H1 (cell line): Measurements from ENCODE around the gene TP53I11.

Experiments
- MAFK ChIP-seq: IDR thresholded peaks from 2 replicates; pipeline ENCODE4 v1.6.1; 2012; ENCODE audit warnings: low read depth, mild to moderate bottlenecking, improper control_type of control experiment, low read length
- NANOG ChIP-seq: IDR thresholded peaks from 2 replicates; pipeline ENCODE4 v1.6.1; 2011; ENCODE audit warnings: low read length, low read depth, mild to moderate bottlenecking, inconsistent platforms; ENCODE audit not compliant: insufficient read depth, poor library complexity, severe bottlenecking
- POLR2AphosphoS5 ChIP-seq: IDR thresholded peaks from 2 replicates; pipeline ENCODE4 v1.6.1; 2011; ENCODE audit warnings: low read depth, low read length
- SIN3A ChIP-seq, 2 experiments: IDR thresholded peaks in 1 of 2; conservative IDR thresholded peaks in 1 of 2; 2 replicates each; pipeline ENCODE4 v1.6.1; 2011 to 2012; ENCODE audit warnings: low read length in 2 of 2, improper control_type of control experiment in 1 of 2, low read depth in 1 of 2, mild to moderate bottlenecking in 1 of 2
- YY1 ChIP-seq: IDR thresholded peaks from 2 replicates; pipeline ENCODE4 v1.6.1; 2011; ENCODE audit warnings: low read depth, mild to moderate bottlenecking, low read length
- TF ChIP-seq, protein P1 (sequence below), 3 experiments: IDR thresholded peaks; 1 replicate in 2 of 3; 2 replicates in 1 of 3; pipeline versions ENCODE4 v1.5.1 to v1.6.1; 2011; ENCODE audit warnings: low read length in 3 of 3, mild to moderate bottlenecking in 3 of 3, inconsistent platforms in 2 of 3, low read depth in 1 of 3, moderate library complexity in 1 of 3; ENCODE audit not compliant: insufficient read depth in 1 of 3; ENCODE audit errors: control extremely low read depth in 1 of 3

DNA sequence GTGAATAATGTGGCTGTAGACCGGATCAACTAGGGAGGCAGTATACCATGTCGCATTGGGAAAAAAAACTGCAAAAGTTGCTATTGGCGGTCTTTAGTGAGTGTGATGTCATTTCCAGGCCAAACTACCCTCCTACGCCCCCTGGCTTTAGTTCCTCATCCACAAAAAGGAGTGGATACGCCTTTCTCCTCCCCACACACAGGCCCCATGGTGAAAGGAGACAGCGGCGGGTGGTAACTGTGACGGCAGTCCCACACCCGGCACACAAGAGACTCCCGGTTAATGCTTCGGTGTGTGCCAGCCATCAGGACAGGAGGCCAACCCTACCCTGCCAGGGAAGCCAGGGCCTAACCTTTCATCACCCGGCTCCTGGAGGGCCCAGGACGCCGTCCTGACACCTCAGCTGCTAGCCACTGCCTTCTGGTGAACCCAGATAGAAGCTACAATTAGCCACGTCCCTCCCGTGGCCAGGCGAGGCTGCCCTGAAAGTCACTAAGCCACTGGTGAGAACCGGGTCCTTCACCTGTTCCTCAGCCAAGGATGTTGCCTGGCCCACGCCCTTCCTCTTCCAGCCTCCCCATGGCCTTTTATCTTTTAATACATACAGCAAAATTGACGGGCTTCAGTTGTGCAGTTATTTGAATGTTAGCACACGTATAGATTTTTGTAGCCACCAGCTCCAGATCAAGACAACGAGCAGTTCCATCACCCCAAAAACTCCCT lies 10.8 kb downstream of the TP53I11 start:
- TF ChIP-seq, protein P1, sequence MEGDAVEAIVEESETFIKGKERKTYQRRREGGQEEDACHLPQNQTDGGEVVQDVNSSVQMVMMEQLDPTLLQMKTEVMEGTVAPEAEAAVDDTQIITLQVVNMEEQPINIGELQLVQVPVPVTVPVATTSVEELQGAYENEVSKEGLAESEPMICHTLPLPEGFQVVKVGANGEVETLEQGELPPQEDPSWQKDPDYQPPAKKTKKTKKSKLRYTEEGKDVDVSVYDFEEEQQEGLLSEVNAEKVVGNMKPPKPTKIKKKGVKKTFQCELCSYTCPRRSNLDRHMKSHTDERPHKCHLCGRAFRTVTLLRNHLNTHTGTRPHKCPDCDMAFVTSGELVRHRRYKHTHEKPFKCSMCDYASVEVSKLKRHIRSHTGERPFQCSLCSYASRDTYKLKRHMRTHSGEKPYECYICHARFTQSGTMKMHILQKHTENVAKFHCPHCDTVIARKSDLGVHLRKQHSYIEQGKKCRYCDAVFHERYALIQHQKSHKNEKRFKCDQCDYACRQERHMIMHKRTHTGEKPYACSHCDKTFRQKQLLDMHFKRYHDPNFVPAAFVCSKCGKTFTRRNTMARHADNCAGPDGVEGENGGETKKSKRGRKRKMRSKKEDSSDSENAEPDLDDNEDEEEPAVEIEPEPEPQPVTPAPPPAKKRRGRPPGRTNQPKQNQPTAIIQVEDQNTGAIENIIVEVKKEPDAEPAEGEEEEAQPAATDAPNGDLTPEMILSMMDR (IDR thresholded peaks at IDR 0.05; ENCODE audit: control extremely low read depth in 1 of 3, insufficient read depth in 1 of 3, low read depth in 1 of 3, low read length in 3 of 3): peak in 2 of 3 experiments; percentile 47 to 69; a peak in 3 of 4 replicates
- TF ChIP-seq SIN3A (conservative IDR thresholded peaks at IDR 0.05 in 1 of 2, IDR thresholded peaks at IDR 0.05 in 1 of 2; ENCODE audit: low read depth in 1 of 2, low read length in 2 of 2) (no peak), YY1 (no peak), POLR2AphosphoS5 (no peak), MAFK (no peak), NANOG (no peak)
